GM21825 (cell line): ENCODE measurements around the gene AFDN.

Source experiments
- ATAC-seq: cut with Tn5 transposase; IDR thresholded peaks from one replicate; pipeline ENCODE4 v1.9.1; 2021; ENCODE audit warnings: mild to moderate bottlenecking, moderate library complexity; ENCODE audit not compliant: unreplicated experiment

The AFDN gene

DNA sequence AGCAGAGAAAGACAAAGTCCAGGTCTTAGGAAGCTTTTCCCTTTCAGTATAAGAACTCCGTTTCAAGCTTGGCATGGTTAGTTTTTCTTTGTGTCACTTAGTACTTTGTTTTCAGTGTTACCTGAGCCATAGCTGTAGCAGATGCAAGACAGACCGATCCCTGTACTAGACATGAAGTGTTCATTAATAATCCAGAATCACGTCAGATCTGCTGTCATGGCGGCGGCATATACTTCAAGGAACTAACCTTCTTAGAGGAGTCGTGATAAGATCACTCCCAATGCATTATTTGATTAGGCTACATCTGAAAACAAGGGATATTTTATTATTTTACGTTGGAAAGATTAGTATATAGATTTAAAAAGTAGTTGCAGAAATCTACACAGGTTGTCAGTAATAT, 83.9 kb downstream of the AFDN start:
- ATAC-seq: no peak

DNA sequence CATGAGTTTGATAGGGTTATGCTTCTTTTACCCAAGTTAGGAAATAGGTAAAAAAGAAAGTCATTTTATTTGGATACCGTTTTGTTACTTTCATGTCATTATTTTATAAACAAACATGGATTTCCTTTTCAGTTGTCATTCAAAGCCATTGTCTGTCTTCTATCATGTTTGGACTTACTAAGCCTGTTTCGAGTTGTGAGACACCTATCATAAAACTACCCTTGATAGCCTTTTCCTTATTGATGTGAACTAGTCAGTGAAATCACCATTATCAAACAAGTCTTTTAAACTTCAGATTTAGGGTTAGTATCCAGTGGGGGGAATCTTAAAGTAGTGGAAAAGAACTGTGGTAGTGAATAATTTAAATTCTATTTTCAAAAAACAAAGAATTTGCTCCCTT, 85.8 kb downstream of the AFDN start:
- ATAC-seq: no peak

DNA sequence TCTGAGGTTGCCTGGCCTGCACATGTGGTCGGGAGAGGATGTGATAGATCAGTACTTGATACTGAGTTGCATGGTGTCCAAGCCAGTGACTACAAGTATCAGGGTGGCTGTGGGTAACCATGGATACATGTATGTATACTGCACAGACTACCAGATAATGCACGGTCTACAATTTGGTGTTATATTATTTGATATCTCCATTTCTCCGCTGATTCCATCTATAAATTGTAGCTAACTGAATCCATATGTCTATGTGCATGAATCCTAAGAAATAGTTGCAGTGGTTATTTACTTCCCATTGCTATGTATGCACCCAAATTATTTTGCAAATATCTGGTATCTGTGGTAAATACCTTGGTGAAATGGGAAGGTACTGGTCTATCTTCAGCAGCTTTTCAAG, 87.0 kb downstream of the AFDN start:
- ATAC-seq: no peak

DNA sequence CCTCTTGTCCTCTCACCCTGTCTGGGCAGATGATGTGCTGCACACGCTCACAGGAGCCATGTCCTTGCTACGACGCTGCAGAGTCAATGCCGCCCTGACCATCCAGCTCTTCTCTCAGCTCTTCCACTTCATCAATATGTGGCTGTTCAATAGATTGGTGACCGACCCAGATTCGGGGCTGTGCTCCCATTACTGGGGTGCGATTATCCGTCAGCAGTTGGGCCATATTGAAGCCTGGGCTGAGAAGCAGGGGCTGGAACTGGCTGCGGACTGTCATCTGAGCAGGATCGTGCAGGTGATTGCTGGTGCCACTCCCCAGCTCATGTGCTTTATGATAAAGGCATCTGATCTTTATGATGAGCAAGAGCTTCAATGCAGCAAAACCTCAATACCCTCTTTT, 88.4 kb downstream of the AFDN start:
- no peak for ATAC-seq

DNA sequence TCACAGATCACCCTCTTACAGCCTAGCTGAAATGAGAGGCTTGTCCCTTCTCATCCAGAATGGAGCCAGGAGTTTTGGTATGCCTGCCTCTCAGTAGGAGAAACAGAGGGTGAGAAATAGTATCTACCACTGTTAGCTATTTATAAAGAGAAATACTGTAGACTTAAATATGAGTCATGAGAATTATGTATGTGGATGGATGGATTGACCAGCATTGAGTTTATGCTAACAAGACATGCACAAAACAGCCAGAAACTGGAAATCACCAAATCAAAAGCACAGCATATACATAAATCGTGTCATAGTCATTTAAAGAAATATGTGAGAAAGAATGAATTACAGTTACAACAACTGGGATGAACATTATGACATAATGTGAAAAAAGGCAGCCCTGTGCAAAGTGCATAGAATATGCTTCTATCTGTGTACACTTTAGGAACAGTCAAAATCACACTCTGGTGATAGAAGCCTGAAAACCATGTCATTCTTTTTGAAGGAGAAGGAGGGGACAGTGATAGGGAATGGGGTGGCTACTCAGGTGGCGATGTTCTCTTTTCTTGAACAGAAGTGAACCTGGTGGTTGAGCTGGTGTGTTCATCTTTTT, 90.9 kb downstream of the AFDN start:
- no peak for ATAC-seq

DNA sequence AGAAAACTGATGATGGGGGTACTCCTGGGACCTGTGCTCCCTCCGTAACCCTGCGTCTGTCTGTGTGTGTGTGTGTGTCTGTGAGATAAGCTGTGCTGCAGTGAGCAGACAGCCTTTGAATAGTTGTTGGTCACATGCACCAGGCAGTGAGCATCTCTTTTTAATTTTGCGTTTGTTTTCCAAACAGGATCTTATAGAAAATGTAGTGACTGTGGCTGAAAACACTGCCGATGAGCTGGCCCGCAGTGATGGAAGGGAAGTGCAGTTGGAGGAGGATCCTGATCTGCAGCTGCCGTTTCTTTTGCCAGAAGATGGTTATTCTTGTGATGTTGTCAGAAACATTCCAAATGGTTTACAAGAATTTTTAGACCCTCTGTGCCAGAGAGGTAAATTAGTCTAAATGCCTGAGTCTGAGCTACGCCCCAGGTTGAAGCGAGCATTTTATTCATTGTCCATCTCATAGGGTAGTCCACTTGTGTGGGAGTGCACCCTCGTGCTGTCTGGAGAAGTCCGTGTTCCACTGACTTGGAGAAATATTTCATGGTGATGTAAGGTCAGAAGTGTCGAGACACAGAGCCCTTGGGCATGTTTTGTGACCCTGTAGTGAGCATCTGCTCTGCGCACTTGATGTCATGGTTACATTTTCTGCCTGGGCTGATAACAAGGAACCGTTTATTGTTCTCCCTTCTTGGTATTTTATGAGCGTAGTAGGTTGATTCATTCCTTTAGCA, 92.0 kb downstream of the AFDN start:
- no peak for ATAC-seq

DNA sequence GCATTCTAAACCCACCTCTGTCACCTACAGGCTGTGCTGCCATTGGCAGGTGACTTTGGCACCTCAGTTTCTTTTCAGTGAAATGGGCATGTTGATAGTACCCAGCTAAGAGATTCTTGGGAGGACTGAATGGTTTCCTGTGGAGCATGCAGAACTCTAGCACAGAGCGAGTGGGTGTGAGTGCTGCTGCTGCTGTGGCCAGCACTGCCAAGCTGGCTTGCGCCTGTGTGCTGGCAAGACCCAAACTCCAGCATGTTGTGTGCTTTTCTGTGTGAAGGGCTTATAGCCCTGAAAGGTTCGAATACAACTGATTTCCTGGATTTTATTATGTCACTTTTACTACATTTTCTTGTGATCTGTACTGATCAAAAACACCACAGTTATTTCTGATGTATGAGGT, 92.6 kb downstream of the AFDN start:
- no peak for ATAC-seq

DNA sequence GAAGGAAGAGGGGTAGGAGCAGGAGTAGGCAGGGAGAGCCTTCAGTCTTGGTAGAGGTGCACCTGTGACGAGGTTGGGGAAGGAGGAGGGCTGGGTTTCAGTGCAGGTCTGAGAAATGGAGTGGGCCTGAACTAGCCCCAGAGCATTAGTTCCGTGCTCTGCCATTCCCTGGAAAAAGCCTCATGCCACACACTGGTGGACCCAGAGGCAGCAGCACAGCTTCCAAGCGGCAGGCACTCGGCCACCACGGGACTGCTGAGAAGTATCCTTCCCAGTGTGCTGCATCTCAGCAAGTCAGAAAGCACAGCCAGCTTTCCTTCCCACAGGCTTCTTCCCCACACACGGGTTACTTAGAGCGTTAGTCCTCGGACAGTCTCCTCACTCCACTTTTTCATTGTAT, 93.5 kb downstream of the AFDN start:
- no peak for ATAC-seq

DNA sequence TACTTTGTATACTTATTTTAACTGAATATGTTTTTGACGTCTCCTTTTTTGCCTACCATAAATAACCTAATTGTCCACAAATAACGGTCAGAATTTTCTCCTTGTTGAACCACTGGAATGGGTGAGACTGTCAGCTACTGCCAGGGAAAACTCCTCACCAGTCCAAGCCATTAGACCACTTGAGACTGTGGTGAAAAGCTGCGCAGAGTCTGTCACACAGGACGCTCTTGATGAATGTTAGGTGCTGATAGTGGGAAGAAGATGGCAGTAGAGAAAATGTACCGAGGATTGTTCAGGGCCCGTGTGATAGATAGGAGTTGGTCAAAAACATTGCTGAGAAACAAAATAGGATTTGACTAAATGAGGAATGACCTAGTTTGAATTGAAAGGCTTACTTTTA, 95.1 kb downstream of the AFDN start:
- ATAC-seq: no peak

DNA sequence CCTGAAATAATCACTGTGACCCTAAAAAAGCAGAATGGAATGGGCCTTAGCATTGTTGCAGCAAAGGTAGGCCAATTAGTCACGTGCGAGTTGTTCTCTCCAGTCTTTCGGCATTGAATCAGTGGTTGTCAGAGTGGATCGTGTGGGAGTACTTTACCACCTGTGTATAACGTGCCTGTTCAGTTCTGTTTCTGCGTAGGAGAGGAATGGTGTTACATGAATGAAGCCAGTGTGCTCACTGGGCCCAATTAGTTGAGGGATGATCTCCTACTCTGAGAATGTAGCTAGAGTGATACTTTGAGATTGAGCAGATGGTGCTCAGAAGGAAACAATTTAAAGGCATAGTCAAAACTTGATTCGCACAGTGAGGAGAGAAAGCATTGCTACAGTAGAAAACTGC, 98.3 kb downstream of the AFDN start:
- no peak for ATAC-seq

DNA sequence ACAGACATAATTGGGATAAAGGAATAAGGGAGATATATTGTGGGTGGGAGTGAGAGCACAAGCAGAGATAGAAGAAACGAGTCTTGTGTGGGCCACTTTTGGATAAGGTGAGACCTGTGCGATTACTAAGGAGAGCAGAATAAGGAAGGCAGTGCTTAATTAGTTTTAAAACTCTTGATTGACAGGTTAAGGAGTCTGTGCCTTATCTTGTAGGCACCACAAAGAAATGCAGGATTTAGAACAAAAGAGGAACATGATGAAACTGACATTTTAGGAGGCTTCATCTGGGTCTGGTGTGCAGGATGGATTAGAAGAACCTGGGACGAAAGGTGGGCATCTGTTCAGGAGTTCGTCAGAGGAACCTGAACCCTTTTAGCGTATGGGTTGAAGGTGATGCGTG, 100.5 kb downstream of the AFDN start:
- no peak for ATAC-seq

DNA sequence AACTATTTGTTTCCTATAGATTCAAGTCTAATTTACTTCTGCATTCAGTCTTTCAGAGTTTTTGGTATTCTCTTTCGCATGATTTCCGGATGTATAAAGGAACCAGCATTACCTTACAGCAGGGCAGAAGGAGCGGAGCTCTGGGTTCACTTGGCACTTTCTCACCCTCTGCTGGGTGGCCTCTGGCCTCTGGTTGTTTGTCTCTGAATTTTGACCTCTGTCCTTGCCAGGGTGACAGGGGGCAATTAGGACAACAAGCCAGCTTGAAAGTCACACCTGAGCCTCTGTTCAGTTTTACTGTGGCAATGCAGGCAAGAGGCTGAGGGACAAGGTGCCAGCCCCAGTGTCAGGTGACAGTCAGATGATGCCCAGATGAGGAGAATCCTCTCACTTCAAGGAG, 101.4 kb downstream of the AFDN start:
- ATAC-seq: no peak

DNA sequence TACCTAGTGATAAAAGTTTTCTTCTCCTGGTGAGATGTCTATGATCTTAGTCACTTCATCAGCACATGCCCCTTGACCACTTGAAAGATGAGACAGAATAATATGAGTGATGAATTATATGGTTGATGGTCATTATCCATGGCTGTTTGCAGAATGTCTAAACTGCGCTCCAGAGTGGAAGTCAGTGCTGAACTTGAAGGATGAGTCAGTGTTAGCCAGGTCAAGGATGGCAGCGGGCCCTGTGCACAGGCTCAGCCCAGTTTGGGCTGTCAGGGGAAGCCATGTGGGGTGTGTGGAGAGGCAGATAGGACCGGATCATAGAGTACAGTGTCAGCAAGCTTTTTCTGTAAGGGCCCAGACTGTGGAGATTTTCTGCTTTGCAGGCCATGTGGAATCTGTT, 103.6 kb downstream of the AFDN start:
- no peak for ATAC-seq

DNA sequence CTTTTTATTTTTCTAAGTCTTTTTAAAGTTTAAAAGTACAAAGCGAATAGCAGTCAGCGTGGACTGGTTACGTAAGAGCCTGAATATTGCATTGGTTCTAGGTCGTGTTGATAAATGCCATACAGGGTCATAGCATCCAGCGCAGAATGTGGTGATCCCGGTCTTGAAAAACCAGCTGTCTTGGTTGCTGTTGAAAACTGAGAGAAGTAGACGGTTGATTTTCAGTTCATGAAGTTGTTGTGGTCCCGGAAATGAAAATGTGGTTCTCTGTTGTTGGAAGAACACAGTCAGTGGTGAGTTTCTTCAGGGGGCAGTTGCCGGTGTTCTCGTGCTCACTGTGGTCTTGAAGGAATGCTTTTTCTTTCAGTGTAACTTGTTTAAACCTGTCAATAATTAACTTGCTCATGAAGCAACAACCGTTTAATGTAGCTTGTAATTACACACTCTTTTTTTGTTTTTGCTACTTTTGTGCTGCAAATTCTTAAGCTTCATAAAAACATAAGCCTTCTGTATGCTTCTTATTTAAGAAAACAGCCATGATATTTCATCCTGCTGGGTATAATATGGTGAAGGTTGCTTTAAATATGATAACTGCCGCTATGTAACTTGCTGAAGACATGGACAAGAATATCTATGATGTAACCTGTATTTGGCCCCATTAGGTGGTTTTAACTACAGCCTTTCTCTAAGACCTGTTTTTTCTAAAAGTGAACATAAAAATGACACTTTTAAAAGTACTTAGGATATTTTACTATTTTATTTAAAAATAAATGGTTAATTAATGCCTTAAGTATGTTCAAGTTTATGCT, 106.0 kb downstream of the AFDN start:
- ATAC-seq: no peak

DNA sequence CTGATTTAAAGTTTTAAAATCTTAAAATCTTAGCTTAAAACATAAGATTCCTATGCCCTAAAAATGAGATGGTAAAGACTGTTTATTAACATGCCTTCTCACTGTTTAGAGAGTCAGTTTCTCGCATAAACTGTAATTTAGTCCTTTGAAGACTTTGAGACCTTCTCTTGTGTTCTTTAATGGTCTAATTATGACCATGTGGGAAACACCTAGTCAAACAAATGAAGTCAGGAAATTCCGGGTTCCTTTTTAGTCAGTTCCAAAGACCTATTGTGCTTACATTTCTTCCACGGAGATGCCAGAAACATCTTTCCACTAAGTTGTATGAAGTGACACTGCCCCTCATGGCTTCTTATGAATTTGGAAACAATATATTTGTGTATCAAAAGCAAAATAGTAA, 106.6 kb downstream of the AFDN start:
- no peak for ATAC-seq

DNA sequence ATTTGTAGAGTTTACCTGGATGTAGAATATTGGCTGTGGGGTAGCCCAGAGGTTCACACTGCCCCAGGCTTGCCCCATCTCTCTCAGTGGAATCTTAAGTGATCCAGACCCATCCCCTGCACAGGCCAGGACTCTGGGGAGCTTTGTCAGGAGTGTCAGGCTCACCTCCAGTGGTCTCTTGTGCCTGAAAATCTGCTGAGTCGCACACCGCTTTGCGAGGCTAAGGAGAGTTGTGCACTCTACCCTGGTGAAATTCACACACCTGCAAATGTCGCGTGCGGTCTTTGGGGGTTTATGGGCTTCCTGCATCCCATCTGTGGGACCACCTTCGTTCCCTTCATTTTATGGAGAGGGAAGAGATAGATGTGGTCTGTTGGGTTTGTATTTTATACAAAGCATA, 107.1 kb downstream of the AFDN start:
- ATAC-seq: no peak

DNA sequence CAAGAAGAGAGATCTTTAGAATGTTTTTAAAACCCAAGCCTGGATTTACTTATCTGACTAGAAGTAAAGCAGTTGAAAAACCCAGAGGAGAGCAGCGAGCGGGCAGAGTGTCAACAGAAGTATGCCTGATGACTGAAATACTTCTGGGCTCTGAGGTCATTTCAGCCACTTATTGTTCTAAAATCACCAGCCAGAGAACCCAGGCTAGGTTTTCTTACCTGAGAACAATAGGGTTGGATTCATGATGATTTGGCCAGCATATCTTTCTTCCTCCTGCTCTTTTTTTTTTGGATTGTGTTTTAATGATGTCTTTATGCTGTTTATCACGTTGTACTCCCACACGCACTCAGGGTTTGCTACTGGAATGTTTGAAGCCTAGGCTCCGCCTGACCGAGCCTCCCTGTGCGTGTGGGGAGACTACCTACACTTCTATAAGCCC, 107.7 kb downstream of the AFDN start:
- ATAC-seq: no peak

DNA sequence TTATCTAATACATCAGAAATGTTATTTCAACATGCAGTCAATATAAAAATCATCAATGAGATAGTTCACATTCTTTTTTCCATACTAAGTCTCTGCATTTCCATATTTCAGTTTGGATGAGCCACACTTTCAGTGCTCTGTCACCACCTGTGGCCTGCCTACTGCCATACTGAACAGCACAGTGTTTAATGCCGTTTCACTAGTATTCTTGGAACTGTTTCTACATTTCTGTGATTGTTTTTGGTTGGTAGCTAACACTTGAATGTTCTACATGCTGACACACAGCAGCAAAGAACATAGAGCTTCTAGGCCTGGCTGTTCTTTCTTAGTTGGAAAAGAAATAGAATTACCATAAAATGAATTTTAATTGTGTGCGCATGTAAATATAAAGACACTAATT, 109.3 kb downstream of the AFDN start:
- no peak for ATAC-seq

DNA sequence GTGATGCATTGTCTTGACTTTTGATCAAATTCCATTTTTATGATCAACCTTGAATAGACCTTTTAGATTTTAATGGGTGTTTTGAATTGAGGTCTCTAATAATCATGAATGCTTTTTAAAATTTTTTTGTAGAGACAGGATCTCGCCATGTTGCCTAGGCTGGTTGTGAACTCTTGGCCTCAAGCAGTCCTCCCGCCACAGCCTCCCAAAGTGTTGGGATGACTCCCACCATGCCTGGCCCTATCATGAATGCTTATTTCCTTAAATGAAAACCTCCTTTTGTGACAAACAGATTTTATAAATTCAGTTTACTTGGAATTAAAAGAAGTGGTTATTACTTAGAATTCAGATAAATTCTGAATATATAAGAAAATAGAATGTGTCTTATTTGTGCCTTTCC, 110.6 kb downstream of the AFDN start:
- ATAC-seq: no peak

DNA sequence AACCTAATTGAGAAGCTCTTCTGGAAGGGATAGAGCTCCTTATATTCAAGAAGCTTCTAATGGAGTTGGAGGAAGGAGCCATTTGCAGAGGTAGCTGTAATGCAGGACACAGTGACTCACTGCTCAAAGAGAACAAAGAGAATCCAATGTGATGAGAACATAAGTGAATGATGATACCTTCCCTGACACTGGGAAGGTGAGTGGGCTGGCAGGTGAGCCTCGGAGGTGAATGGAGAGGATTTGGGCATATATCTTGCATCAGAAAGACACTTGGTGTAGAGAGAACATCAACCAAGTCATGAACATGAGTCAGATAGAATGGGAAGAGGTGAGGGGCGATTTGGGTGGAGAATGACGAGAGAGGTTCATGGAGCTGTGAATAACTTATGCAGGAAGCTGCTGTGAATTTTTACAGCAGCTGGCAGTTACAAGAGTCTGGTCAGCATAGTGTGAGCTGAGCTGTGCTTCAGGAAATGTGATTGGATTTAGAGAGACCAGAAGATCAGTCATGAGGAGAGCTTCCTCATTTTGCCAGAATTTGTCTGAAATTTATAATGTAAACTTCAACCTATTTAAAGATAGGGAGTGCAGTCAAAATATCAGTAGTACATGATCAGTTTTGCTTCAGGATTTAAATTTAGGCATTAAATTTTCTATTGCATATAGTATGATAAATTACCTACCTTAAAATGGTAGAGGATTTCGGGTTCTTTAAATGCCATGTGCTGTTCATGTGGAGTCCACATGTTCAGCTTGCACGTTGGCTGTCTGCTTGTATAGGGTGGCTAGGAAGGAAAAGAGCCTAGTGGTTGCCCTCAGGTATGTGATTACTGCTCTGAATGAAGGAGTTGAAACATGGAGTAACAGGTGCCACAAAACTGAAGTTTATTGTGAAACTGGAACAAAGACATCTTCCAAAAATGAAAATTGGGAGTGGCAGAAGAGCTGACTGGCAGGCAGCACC, 111.5 kb downstream of the AFDN start:
- ATAC-seq: no peak

DNA sequence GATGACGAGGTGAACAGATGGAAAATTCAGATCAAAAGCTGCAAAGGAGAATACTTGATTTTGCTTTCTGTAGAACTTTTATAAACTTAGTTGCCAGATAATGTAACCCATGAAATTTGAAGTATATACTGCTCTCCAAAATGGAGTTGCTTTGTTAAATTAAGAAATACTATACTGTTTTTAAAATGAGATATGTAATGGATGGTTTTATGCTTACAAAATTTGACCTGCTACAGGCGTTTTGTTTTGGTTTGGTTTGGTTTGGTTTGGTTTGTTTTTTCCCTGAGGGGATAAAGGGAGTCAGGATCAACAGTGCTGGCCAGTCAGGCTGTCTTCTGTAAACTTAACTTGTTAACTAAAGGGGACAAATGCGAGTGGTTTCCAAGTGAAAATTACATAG, 115.1 kb downstream of the AFDN start:
- no peak for ATAC-seq
